Stimulated activated CD4-positive, alpha-beta T cell treated with anti-CD3 and anti-CD28 coated beads, Interleukin-12 subunit alpha, Interleukin-12 subunit beta, amount 100 ng/mL, for 48 hours (primary cell): Measurements from ENCODE around the gene ZFYVE21.
"Not testable (repeated sequence)": the region's sequence is repeated elsewhere in the genome, so short reads cannot be mapped to it uniquely, and the experiment has no call there.

Source experiments
- DNase-seq, 3 donors: peaks; one replicate each; pipeline ENCODE4 v3.0.0-alpha.2; 2020; ENCODE audit warnings: low read depth in 2 of 3, low spot score in 1 of 3

The ZFYVE21 gene

GRCh38 chr14:103762036-103762435 is 46.4 kb downstream of the ZFYVE21 start:
- DNase-seq = no peak

DNA sequence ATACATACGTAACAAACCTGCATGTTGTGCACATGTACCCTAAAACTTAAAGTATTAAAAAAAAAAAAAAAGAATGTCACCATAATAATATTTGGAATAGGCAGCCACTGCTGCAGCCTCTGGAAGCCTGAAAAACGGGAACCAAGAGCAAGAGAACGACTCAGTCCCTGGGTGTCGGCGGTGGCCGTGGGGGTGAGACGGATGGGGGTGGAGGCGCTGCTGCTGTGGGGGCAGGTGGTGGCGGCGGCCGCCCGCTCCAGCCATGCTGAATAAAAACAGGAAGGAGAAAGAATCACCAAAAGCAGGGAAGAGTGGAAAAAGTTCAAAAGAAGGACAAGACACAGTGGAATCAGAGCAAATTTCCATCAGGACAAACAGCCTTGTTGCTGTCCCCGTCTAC is 46.9 kb downstream of the ZFYVE21 start:
- DNase-seq = no peak

- no peak for DNase-seq
Measured at GRCh38 chr14:103763730-103764488, 48.3 kb downstream of the ZFYVE21 start.

GRCh38 chr14:103765526-103765925 is 49.9 kb downstream of the ZFYVE21 start:
- DNase-seq = no peak

DNA sequence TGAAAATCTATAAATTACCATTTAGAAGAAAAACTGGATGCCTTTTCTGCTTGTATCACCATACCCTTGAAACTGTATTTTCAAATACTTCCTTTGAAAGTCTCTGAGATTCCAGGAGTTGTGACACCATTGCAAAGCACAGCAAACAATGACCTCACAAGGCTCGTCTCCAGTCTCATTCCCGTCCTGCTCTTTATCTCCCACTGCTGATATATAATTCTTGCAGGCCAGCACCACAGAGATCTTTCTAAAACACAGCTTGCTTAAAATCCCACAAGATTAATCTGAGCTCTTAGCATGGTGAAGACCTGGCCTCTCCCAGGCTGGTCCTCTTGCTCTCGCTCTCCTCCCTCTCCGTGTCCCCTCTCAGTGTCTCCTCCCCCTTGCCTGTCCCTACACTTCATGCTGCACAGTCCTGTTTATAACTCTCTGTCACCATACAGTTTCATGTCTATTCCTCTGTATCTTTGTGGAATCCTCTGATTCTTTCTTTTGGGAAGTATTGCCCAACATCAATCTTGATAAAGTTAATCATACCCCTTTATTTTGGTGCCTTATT is 51.8 kb downstream of the ZFYVE21 start:
- DNase-seq = no peak

- DNase-seq = no peak
Measured at GRCh38 chr14:103770500-103770899, 54.9 kb downstream of the ZFYVE21 start.

GRCh38 chr14:103770902-103771301 is 55.3 kb downstream of the ZFYVE21 start:
- DNase-seq = no peak

DNA sequence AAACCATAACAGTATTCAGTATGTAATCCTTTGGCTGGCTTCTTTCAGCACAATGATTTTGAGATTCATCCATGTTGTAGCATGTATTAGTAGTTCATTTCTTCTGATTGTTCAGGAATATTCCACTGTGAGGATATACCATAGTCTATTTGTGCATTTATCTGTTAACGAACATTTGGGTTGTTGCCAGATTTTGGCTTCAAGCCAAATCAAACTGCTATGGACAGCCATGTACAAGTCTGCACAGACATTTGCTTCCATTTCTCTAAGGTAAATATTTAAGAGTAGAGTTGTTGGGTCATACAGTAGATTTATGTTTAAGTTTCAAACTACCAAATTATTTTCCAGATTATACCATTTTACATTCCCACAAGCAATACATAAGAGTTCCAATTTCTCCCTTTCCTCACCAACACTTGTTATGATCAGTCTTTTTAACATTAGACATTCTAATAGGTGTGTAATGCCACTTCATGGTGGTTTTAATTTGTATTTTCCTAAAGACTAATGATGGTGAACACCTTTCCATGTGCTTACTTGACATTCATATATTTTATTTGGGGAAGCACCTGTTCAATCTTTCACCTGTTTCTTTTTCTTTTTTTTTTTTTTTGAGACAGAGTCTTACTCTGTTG is 56.6 kb downstream of the ZFYVE21 start:
- DNase-seq = no peak

- DNase-seq = no peak
Measured at GRCh38 chr14:103773521-103773920, 57.9 kb downstream of the ZFYVE21 start.

GRCh38 chr14:103775506-103775905 is 59.9 kb downstream of the ZFYVE21 start:
- no peak for DNase-seq

- DNase-seq = not testable (repeated sequence)
Measured at GRCh38 chr14:103776319-103776718, 60.7 kb downstream of the ZFYVE21 start.

DNA sequence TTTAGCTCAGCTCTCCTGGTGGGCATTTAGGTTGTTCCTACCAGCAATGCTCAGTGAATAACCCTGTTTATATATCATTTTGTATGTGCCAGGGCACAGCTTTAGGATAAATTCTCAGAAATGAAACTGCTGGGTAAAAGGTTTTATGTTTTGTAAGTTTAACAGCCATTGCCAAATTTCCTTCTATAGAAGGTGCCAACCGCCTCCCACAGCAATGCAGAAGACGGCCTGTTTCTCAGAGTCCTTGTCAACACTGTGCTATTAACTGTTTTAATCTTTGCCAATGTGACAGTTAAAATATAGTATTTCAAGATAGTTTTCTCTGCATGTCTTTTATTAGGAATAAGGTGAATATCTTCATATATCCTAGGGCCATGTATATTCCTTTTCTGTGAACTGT is 66.8 kb downstream of the ZFYVE21 start:
- DNase-seq = no peak
